ENCODE measurements around the gene FAM110A.
"Not testable (repeated sequence)": the region's sequence is repeated elsewhere in the genome, so short reads cannot be mapped to it uniquely, and the experiment has no call there.

FAM110A gene

DNA sequence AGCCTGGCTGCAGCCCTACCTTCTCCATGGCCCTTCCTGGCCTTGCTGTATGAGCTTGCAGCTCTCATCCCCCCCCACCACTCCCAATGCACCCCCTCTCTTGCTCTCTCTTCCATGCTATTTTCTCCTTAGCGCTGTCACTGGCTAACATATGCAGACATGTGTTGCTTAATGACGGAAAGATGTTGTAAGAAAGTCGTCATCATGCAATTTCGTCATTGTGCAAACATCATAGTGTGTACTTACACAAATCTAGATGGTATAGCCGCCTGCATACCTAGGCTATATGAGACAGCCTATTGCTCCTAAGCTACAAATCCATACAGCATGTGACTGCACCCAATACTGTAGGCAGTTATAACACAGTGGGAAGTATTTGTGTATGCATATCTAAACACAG lies 55.6 kb downstream of the FAM110A start:
- DNase-seq (ENCODE audit: low read depth, low spot score) = no peak
- H3K4me3 ChIP-seq (ENCODE audit: low read length) = no peak overlapping the region

DNA sequence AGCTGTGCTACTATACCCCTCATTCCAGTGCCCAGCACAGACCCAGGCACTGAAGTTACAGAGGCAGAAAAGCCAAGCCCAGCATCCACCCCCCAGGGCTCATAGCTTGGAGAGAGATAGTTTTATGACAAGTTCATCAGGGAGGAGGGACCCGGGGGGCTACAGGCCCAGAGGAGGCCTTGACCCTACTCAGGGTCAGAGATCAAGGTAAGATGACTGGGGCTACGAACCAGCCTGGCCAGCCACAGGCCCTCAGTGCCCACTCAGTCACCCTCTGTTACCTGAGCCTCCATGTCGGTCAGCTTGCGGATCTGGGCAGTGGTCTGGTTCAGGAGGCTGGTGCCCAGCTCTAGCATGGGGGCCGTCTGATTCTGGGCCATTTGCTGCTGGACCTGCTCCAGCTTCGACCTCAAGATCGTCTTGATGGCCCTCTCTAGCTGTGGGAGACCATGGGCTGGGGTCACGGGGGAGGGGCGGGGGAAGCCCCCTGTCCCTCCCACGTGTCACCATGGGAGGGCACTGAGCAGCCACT lies 56.5 kb downstream of the FAM110A start:
- H3K4me3 ChIP-seq (ENCODE audit: low read length) = no peak overlapping the region
- no peak for DNase-seq (ENCODE audit: low read depth, low spot score)

DNA sequence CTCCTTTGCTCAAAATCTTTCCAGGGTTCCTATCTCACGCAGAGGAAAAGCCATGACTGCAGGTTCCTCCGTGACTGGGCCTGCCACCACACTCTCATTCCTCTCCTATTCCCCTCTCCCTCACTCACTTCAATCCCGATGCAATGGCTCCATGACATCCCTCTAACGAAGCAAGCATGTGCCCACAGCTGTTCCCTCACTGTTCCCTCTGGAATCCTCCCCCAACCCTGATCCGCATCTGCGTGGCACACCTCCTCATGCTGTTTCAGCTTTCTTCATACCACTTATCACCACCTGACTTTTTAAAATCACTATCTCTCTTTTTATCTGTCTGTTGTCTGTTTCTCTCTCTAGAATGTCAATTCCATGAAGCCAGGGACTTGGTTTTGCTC lies 57.1 kb downstream of the FAM110A start:
- no peak for DNase-seq (ENCODE audit: low read depth, low spot score)
- H3K4me3 ChIP-seq (ENCODE audit: low read length) = no peak overlapping the region

DNA sequence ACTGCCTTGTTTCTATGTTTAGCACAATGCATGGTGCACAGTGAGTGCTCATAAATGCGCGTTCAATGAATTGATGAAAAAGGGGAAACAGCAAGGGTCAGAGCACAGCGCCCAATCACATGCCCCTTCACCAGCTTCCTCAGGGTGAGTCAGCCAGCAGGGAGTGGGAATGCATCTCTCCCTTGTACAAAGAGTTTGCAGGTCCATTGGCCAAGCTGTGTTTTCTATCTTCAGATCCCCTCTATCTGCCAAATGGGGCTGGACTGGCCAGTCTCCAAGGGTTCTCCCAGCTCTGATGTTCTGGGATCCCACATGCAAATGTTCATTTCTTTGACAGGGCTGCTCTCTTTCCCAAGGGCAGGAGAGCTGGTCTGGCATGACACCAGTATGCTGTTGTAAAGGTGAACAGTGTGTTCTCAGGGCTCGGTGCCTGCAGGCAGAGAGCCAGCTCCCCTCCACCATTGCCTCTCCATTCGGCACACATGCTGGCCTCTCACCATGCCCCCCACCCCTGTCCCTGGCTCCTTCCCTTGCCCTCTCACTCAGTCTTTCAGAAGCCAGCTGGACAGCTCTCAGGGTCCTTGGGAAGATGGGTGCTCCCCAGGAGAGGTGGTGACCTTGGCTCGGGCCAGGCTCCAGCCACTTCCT lies 57.7 kb downstream of the FAM110A start:
- DNase-seq (ENCODE audit: low read depth, low spot score) = no peak
- no peak overlapping the region for H3K4me3 ChIP-seq (ENCODE audit: low read length)

GRCh38 chr20:891706-892080 lies 58.2 kb downstream of the FAM110A start:
- no peak overlapping the region for H3K4me3 ChIP-seq (ENCODE audit: low read length)
- no peak for DNase-seq (ENCODE audit: low read depth, low spot score)

- DNase-seq (ENCODE audit: low read depth, low spot score); H3K4me3 ChIP-seq (ENCODE audit: low read length): not testable (repeated sequence)
Measured at GRCh38 chr20:892371-892770, 58.9 kb downstream of the FAM110A start.

Data from Jurkat, Clone E6-1 (cell line).